ENCODE measurements around the gene RAB3IL1.
A peak's percentile ranks its signal among the peaks of the same experiment; 100 is the strongest.

RAB3IL1 gene

DNA sequence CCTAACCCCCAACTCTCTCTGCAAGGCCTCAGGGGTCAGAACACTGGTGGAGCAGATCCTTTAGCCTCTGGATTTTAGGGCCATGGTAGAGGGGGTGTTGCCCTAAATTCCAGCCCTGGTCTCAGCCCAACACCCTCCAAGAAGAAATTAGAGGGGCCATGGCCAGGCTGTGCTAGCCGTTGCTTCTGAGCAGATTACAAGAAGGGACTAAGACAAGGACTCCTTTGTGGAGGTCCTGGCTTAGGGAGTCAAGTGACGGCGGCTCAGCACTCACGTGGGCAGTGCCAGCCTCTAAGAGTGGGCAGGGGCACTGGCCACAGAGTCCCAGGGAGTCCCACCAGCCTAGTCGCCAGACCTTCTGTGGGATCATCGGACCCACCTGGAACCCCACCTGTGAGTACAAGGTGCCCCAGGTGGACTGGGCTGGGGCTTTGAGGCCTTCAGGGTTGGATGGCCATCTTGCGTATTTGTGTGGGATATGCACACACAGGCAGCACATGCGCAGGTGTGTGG is 32.7 kb upstream of the RAB3IL1 start, which contains the start of gene BEST1:
Gene BEST1 (plus strand): TSS at position 317 of the 513 bp plus-strand sequence. CDS start 1,456 bp downstream, outside the sequence.
- TF ChIP-seq POLR2AphosphoS5 (IDR thresholded peaks at IDR 0.05; ENCODE audit: low read depth, low read length) (no peak), TAF1 (IDR thresholded peaks at IDR 0.05; ENCODE audit: borderline replicate concordance, low read depth, low read length) (no peak), POLR2A (IDR thresholded peaks at IDR 0.05; ENCODE audit: low read depth, low read length) (no peak)
- FAIRE-seq (no peak), DNase-seq (ENCODE audit: insufficient read length) (no peak)

DNA sequence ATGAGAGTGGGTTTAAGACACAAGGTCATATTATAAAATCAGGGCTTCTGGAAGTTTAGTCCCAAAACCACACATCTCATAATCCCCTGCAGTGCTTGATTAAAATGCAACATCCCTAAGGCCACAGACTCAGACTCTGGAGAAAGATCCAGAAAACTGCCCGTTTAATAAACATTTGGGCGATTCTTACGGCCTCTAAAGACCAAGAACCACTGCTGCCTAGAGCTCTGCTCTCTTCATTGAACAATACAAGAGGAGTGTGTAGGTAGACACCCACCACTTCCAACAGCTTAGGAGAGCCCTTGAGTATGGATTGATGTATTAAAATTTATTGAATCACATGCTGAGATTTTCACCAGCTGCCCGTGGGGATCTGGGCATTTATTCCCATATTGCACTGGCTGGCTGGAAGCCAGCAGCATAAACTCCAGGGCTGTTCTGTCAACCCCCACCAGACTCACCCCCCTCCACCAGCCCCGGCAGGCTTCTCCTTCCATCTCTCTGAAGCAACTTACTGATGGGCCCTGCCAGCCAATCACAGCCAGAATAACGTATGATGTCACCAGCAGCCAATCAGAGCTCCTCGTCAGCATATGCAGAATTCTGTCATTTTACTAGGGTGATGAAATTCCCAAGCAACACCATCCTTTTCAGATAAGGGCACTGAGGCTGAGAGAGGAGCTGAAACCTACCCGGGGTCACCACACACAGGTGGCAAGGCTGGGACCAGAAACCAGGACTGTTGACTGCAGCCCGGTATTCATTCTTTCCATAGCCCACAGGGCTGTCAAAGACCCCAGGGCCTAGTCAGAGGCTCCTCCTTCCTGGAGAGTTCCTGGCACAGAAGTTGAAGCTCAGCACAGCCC is 32.0 kb upstream of the RAB3IL1 start:
- FAIRE-seq (no peak), DNase-seq (ENCODE audit: insufficient read length) (no peak)
- TF ChIP-seq TAF1 (IDR thresholded peaks at IDR 0.05; ENCODE audit: borderline replicate concordance, low read depth, low read length) = no peak

- FAIRE-seq (no peak), DNase-seq (ENCODE audit: insufficient read length) (no peak)
- no peak for TF ChIP-seq TAF1 (IDR thresholded peaks at IDR 0.05; ENCODE audit: borderline replicate concordance, low read depth, low read length)
- TF ChIP-seq POLR2AphosphoS5 (IDR thresholded peaks at IDR 0.05; ENCODE audit: low read depth, low read length) = no peak
- TF ChIP-seq POLR2A (IDR thresholded peaks at IDR 0.05; ENCODE audit: low read depth, low read length) = no peak
Measured at GRCh38 chr11:61948505-61948904, 31.1 kb upstream of the RAB3IL1 start.

DNA sequence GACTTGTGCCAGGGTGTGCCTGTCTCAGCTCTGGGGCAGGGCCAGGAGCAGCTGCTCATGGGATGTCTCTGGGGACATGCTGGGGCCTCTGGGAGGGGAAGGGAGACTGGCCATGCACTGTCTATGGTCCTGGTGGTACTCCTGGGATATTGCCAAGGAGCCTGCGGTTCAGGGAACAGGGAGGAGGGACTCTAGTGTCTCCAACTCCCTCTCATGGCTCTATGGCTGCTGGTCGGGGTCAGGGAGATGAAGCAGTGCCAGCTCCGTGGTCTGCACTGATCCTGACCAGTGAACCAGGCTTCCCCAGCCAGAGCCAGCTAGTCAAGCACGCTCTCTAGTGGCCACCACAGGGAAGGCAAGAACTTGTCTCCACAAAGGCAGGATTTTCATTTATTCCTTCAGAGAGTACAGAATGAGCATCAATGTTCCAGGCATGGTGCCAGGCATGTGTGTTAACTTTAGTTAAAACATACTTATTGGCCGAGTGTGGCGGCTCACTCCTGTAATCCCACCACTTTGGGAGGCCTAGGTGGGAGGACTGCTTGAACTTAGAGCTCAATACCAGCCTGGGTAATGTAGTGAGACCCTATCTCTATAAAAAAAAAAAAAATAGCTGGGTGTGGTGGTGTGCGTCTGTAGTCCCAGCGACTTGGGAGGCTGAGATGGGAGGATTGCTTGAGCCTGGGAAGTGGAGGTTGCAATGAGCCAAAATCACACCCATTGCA is 30.3 kb upstream of the RAB3IL1 start:
- TF ChIP-seq POLR2AphosphoS5 (IDR thresholded peaks at IDR 0.05; ENCODE audit: low read depth, low read length) = no peak
- no peak for TF ChIP-seq TAF1 (IDR thresholded peaks at IDR 0.05; ENCODE audit: borderline replicate concordance, low read depth, low read length)
- TF ChIP-seq POLR2A (IDR thresholded peaks at IDR 0.05; ENCODE audit: low read depth, low read length) = no peak

DNA sequence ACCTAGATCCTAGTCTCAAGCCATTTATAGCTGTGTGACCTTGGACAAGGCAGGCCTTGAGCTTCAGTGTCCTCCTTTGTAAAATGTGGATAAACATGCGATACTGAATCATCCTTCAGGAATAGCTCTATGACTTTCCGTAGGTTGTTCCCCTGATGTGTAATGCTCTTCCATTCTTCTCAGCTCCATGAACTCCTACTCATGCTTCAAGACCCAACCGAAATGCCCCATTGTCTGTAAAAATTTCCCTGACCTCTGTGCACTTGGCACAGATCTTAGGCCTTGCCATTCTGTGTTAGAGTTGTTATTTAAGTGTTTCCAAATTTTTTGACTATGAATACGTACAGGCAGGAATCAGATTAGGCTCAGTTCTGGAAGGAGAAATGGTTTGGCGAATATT is 29.5 kb upstream of the RAB3IL1 start:
- FAIRE-seq (no peak), DNase-seq (ENCODE audit: insufficient read length) (no peak)
- TF ChIP-seq TAF1 (IDR thresholded peaks at IDR 0.05; ENCODE audit: borderline replicate concordance, low read depth, low read length) = no peak
- no peak for TF ChIP-seq POLR2AphosphoS5 (IDR thresholded peaks at IDR 0.05; ENCODE audit: low read depth, low read length)
- no peak for TF ChIP-seq POLR2A (IDR thresholded peaks at IDR 0.05; ENCODE audit: low read depth, low read length)

More for the DNA sequence above, 30.3 kb upstream of the RAB3IL1 start:
- DNase-seq (ENCODE audit: insufficient read length) (peak; percentile 68), FAIRE-seq (peak; percentile 87)

DNA sequence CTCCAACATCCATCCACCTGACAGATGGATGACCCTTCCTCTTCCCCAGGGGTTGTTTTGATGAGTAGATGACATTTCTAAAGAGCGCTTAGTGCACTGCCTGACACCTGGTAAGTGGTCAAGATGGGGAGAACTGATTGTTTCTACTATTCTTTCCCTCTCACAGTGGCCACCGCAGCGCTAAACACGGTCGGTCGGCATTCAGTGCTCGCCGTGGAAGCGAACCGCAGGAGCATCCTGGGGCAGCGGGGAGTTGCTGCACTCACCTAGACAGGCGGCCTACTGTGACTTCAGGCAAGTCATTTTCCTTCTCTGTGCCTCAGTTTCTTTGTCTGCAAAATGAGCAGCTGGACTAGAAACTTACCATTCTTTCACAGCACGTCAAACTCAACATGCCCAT is 27.8 kb upstream of the RAB3IL1 start:
- DNase-seq (ENCODE audit: insufficient read length) (no peak), FAIRE-seq (no peak)
- TF ChIP-seq POLR2AphosphoS5 (IDR thresholded peaks at IDR 0.05; ENCODE audit: low read depth, low read length) (no peak), TAF1 (IDR thresholded peaks at IDR 0.05; ENCODE audit: borderline replicate concordance, low read depth, low read length) (no peak)

GRCh38 chr11:61940466-61940865 is 23.1 kb upstream of the RAB3IL1 start:
- FAIRE-seq (no peak), DNase-seq (ENCODE audit: insufficient read length) (no peak)
- no peak for TF ChIP-seq POLR2A (IDR thresholded peaks at IDR 0.05; ENCODE audit: low read depth, low read length)
- TF ChIP-seq TAF1 (IDR thresholded peaks at IDR 0.05; ENCODE audit: borderline replicate concordance, low read depth, low read length) = no peak
- no peak for TF ChIP-seq POLR2AphosphoS5 (IDR thresholded peaks at IDR 0.05; ENCODE audit: low read depth, low read length)

DNA sequence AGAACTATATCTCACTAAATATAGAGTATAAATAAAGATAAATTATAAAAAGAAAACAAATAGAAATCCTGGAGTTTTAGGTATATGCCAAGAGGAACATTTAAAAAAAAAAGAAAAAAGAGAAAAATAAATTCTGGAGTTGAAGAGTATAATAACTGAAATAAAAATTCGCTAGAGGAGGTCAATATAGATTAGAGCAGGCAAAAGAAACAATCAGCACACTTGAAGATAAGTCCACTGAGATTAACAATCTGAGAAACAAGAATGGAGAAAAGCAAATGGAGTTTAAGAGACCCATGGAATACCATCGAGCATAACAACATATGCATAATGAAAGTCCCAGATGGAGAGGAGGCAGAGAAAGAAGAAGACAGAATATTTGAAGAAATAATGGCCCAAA is 18.5 kb upstream of the RAB3IL1 start:
- DNase-seq (ENCODE audit: insufficient read length) = no peak
- TF ChIP-seq TAF1 (IDR thresholded peaks at IDR 0.05; ENCODE audit: borderline replicate concordance, low read depth, low read length) (no peak), POLR2AphosphoS5 (IDR thresholded peaks at IDR 0.05; ENCODE audit: low read depth, low read length) (no peak), POLR2A (IDR thresholded peaks at IDR 0.05; ENCODE audit: low read depth, low read length) (no peak)
- no peak for FAIRE-seq

DNA sequence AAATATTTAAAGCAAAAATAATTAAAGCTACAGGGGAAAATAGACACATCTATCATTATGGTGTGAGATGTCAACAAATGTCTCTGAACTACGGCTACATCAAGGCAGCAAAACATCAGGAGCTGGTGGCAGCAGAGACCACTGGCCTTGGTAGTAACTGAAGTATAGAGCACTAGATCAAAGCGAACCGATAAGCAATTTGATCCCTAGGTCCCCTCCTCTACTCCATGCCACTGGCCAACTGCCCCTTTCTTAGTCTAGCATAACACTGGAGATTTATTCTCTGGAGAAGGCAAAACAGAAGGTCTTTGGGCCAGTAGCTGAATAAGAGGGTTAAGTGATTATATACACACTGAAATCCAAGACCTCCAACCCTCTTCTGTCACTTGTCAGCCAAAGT is 13.6 kb upstream of the RAB3IL1 start:
- DNase-seq (ENCODE audit: insufficient read length) (no peak), FAIRE-seq (no peak)
- no peak for TF ChIP-seq TAF1 (IDR thresholded peaks at IDR 0.05; ENCODE audit: borderline replicate concordance, low read depth, low read length)
- no peak for TF ChIP-seq POLR2AphosphoS5 (IDR thresholded peaks at IDR 0.05; ENCODE audit: low read depth, low read length)
- TF ChIP-seq POLR2A (IDR thresholded peaks at IDR 0.05; ENCODE audit: low read depth, low read length) = no peak

DNA sequence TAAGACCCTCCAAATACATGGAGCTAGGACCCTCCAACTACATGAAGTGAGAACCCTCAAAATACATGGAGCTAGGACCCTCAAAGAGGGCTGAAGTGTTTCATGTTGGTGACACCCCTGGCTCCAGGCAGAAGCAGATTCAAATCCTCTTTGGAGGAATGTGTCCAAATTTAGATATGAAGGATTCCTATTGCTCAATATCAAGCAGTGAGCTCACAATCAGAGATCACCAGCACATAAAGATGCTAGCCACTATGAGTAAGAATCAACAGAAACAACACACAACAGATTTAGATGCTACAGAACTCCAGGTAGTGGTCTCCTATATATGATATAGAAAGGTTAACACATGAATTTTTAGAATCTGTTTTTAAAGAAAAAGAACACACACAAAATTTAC is 11.2 kb upstream of the RAB3IL1 start:
- no peak for DNase-seq (ENCODE audit: insufficient read length)
- no peak for TF ChIP-seq POLR2AphosphoS5 (IDR thresholded peaks at IDR 0.05; ENCODE audit: low read depth, low read length)
- no peak for TF ChIP-seq POLR2A (IDR thresholded peaks at IDR 0.05; ENCODE audit: low read depth, low read length)
- no peak for TF ChIP-seq TAF1 (IDR thresholded peaks at IDR 0.05; ENCODE audit: borderline replicate concordance, low read depth, low read length)

GRCh38 chr11:61927501-61927900 is 10.1 kb upstream of the RAB3IL1 start:
- DNase-seq (ENCODE audit: insufficient read length) = no peak
- no peak for TF ChIP-seq POLR2A (IDR thresholded peaks at IDR 0.05; ENCODE audit: low read depth, low read length)
- TF ChIP-seq TAF1 (IDR thresholded peaks at IDR 0.05; ENCODE audit: borderline replicate concordance, low read depth, low read length) = no peak
- no peak for TF ChIP-seq POLR2AphosphoS5 (IDR thresholded peaks at IDR 0.05; ENCODE audit: low read depth, low read length)
- FAIRE-seq = no peak

More for the DNA sequence above, 11.2 kb upstream of the RAB3IL1 start:
- FAIRE-seq = no peak
